OCI-LY7 (cell line): Measurements from ENCODE around the gene FGFR4.

Experiments used
- CTCF ChIP-seq: fragments of 200-600 bp; sonication (generic); conservative IDR thresholded peaks from 2 replicates; pipeline ENCODE4 v1.5.1; 2014; ENCODE audit warnings: mild to moderate bottlenecking, antibody characterized with exemption, low read length, moderate library complexity, mixed read lengths
- EZH2phosphoT487 ChIP-seq: fragments of 200-600 bp; sonication (generic); IDR thresholded peaks from 2 replicates; pipeline ENCODE4 v1.6.1; 2018; ENCODE audit warnings: low read depth, borderline replicate concordance, mild to moderate bottlenecking, mixed run types, antibody characterized with exemption, low read length, moderate library complexity, mixed read lengths

GRCh38 chr5:177087398-177088005 lies 787 bp downstream of the FGFR4 start:
- TF ChIP-seq CTCF (no peak), EZH2phosphoT487 (no peak)
